EL (cell line): ENCODE measurements around the gene PLK2.

Experiments
- DNase-seq: peaks from one replicate; pipeline ENCODE4 v3.0.0-alpha.2; 2016

The PLK2 gene

DNA sequence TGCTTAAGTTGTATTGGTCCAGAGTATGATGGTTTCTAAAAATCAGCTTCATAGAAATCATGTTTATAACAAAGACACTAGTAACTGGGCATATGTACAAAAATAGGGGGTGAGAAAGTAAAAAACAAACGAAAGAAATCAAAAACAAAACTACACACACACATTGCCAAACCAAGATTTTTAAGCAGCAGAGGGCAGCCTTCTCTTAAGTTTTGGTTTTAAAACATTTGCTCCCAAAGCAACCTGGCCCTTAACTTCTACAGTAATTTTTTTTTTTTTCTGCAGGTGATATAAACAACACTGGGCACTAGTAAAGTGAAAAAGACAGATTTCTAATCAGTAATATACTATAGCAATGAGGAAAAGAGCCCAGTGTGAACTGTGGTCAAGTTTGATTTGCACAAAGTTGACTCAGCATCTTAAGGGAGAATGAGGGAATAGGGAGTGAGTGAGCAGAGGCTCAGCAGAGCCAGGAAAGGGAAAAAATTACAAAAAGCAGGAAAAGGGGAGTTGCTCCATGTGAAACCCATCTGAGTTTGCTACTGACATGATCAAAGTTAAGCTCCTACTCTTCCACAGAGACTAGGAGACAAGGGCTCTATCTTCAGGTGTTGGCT lies 18.0 kb upstream of the PLK2 start:
- no peak for DNase-seq

DNA sequence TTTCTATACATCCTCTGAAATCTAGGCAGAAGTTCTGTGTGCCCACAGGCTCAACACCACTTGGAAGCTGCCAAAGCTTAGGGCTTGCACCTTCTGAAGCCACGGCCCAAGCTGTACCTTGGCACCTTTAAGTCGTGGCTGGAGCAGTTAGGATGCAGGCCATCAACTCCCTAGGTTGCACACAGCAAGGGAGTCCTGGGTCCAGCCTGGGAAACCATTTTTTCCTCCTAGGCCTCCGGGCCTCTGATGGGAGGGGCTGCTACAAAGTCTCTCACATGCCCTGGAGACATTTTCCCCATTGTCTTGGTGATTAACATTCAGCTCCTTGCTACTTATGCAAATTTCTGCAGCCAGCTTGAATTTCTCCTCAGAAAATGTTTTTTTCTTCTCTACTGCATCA lies 15.5 kb upstream of the PLK2 start:
- no peak for DNase-seq

DNA sequence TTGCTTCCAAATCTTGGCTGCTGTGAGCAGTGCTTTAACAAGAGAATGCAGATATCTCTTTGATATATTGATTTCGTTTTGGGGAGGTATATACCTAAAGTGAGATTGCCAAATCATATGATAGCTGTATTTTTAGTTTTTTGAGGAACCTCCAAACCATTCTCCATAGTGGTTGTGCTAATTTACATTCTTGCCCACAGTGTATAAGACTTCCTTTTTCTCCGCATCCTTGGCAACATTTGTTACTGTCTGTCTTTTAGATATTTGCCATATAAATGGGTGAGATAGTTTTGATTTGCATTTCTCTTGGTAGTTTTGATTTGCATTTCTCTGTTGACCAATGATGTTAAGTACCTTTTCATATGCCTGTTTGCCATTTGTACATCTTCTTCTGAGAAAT lies 10.0 kb upstream of the PLK2 start:
- no peak for DNase-seq

DNA sequence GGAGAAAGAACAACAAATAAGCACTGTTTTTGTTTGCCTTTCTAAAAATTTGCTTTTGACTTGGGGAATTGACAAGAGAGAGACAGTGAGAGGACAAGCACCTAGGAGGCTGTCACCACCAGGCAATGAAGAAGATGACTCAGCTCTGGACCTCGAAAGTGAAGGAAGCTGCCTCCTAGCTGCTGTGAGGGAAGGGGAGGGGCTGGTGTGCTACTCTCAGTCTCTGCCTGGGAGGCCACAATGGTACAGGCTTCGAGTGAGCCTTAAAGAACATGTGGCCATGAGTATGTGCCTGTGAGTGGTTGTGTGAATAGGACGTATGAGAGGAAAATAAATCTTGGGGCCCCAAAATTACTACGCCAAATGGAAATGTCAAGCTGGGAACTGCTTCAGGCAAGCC lies 7.1 kb upstream of the PLK2 start:
- peak; percentile 66 for DNase-seq

DNA sequence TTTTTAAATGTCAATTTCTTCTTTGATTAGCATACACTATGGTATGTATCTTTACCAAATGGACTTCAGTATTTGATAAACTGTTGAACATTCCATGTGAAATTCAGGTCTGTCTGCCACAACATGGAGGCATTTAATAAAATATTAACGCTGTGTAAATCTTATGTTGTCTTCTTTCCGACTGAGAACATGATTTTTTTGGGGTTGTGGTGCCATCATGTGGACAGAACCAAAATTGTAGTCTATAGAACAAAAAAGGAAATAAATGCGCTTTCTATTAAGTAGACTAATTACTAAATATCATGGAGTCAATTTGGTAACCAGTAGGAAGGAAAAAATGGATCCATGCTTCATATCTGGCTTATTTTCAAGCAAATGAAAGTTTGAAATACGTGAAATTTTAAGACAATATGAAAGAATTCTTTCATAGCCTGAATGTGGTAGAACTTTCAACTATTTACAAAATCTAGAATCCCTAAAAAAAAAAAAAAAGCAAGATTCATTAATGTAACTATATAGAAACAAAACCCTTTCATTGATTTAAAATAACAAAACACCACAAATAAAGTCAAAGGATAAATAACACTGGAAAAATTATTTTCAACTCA lies 2.8 kb upstream of the PLK2 start:
- DNase-seq: peak; percentile 73

DNA sequence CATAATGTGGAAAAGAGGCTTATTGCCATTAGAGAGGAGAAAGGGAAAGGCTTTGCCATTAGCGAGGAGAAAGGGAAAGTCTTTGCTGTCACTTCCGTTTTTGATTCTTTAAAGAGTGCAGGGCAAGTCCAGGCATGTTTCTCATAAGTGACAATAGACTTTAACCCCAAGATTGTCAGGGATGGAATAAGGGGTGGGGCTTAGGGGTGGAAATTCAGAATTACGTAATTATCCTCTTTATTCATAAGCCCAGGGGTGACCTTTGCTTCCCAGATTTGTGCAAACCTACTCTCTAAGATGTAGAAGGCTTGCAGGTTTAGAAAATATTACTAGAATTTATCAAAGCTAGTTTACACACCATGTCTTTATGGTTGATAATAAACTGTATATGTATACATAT lies 2.3 kb upstream of the PLK2 start:
- DNase-seq: no peak

DNA sequence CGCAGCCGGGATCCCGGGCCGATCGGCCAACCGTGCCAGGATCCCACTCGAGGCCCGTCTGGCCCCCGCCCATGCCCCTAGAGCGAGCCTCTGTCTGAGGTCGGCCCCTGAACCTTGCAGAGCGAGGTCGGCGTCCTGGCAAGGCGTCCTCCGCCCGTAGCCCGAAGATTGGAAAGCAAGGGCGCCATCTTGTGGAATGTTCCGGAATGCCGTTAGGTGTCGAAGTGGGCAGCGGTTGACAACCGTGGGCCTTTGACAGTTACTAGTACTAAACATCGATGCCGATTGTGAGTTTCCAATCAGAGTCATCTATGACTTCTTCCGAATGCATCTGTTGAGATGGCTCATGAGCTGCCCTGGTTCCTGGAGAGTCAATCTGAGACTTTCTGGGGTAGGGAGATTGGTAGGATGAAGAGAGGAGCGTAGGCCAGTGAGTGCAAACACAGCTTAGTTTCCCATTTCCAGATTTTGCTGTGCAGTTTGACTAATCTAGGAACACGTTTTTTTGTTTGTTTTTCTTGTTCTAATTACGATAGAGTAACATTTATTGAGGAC lies 923 bp upstream of the PLK2 start:
- peak; percentile 88 for DNase-seq

DNA sequence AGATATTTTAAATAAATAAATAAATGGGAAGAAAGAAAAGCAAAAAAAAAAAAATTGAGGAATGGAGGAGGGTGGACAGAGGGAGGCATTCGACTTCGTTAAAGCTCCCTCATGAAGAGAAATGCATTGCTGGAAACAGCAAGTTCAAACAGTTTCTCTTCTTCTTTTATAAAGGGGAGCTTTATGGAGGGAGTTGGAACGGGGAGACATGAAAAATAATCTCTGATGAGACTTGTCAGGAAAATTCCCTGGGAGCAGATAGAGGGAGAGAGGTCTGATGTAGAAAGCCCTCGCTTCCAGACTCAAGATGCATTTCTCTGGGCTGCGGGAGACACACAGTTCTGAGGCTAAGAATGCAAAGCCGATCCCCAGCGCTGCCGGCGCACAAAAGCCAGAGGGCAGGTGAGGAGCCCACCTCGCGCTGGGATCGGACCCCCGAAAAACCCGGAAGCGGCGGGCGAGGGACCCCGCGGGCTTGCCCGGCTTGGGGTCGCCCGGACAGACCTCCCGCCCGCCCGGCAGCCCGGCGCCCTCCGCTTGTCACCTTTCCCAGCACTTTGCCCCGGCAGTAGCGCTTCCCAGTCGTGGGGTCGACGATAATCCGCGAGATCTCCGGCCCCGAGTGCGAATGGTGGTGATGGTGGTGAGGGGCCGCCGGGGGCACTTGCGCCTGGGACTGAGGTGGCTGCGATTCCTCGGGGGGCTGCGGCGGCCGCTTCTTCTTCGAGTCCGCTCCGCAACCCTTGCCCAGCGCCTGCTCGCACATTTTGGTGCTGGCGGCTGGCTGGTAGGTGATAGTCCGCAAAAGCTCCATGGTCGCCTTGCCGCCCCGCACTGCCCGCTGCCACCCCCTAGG lies 512 bp downstream of the PLK2 start:
- no peak for DNase-seq

DNA sequence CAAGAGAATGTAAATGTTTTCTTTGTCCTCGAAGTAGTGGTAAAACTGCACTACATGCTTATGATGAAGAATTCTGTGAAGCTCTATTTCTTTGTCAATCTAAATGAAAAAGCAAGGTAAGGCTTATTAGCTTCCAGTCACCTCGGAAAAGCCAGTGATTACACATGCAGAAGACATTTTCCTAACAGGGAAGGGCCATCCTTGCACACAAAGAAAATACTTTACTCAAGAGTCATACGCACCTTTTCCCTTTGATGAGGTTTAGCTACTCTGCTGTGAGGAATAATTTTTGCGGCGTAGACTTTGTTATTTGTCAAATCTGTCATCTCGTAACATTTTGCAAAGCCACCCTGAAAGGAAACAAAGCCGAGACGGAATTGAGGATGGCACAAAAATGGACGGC lies 1.1 kb downstream of the PLK2 start:
- no peak for DNase-seq

DNA sequence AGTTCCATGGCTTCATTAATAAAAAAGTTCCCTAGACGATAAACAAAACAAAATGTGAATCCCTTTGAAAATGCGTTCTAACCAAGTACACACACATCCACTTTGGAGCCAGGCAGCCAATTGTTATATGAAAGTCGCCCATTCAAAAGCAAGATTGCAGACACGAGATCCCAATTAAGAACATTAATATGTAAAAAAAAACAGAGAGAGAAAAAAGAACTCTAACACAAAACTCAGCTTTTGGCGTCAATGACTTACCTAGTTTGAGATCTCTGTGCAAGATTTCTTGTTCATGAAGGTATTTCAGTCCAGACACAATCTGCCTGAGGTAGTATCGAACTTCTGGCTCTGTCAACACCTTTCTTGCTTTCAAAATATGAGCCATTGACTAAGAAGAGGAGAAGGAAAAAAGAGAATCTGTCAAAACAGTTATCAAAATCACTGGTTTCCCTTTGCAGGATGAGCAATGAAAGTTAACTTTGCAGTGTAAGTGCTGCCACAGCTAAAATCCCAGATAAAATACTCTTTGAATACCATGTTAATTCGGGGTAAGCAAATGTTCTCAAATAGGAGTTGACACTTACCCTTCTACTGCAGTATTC lies 1.6 kb downstream of the PLK2 start:
- DNase-seq: no peak

DNA sequence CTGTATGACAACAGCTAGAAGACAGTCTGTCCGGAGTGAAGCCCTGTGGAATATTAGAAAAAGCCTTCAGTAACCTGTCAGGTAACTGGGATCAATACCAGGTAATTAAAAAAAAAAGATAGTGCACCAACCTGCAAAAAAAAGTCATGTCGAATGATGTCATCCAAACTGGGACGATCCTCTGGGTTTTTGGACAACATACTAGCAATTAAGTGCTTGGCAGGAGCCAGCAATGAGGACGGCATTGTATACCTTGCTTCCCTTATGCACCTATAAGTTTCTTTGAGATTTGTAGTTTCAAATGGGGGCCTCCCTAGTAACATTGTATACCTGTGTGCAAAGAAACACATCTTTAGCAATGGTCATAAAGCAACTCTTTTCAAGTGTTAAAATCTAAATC lies 2.8 kb downstream of the PLK2 start:
- DNase-seq: no peak

DNA sequence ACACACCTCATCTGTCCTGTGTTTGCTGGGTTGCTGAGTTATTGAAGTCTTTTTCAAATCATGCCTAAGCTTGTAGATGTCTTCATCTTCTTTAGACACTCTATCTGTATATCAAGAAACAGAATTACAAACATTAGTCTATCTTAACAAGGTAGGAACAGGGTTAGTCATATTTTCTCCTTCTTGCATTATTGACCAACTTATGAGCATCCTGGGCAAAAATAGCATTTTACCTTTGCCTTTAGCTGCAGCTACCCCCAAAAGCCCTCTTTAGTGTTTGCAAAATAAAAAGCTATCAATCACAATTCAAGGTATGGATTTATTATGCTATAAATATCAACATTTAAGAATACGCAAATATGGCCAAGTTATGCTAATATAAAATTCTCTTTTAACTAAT lies 3.4 kb downstream of the PLK2 start:
- DNase-seq: no peak

DNA sequence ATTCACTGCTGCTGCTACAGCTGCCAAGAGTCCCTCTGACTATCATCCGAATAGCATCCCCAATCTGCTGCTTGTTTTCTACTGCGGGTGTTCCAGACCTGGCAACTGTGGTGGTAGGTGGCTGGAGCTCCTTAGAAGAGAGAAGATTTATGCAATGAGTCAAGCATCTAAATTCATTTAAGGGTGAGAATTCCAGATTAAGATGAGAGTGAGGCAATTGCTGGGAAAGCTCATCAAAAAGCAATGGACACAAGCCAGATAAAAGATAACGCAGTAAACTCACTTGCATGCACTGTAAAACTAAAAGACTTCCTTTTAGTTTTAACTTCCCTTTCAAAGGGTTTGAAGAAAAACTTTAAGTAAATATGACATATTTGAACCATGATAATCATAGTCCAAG lies 3.9 kb downstream of the PLK2 start:
- DNase-seq: no peak

DNA sequence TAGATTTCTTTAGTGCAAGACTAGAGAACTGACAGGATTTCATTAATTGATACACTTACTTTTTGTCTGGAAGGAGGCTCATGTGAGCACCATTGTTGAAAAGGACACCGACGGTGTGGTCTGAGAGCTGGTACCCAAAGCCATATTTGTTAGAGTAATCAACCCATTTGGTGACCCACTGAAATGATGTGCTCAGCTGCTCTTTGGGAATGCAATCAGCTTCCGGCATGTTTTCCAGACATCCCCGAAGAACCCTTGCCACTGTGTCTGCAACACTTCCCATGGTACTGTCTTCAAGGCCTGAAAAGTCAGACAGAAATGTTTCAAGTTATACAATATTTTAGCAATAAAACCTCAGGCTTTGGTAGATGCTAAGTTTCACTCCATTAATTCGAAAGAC lies 4.4 kb downstream of the PLK2 start:
- DNase-seq: no peak

DNA sequence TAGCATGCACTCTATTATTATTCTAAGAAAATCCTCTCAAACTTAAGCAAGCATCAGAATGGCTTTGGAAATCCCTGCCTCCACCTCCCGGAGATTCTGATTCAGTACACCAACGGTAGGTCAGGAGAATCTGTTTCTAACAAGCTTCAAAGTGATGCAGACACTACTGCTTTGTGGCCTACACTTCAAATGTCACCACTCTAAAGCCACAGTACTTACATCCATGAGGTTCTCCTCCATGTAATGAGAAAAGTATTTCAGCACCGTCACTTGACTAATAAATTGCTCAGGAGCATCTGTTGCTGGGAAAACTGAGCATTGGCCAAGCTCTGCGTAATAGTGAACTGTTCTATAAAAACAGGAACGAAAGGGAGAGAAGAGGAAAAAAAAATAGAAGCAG lies 4.8 kb downstream of the PLK2 start:
- peak; percentile 51 for DNase-seq

DNA sequence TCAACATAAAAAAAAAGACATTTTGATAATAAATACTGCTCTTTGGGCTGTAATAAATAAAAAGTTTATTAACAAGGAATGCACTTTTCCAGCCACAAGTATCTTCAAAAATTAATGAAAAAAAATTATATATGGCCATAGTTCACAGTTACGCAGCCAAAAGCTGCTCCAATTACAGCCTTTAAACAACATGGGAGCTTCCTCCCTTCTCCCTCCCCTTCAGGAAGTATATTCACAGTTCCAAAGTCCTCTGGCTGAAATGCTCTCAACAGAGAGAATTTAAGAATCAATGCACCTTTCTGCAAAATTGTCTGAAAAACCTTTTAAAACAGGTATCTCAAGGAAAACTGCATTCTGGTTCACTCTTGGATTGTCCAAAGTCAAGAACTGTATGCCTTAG lies 5.9 kb downstream of the PLK2 start:
- DNase-seq: no peak

DNA sequence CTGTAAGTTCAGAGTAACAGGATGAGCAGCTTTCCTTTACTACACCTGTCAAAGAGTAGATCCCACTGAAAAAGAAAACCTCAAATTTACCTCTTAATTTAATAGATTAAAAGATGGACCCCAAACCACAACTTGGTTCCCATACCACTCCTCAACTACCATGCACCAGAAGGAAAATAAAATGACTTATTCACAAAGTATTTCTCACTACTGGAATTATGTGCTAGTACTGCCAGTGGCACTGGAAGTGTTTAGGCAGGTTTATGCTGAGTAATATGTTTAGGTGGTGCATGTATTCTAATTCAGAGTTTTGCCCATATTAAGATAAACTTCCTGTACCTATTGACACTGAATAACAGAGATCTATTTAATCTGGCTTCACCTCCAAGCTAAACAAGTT lies 6.6 kb downstream of the PLK2 start:
- DNase-seq: no peak

DNA sequence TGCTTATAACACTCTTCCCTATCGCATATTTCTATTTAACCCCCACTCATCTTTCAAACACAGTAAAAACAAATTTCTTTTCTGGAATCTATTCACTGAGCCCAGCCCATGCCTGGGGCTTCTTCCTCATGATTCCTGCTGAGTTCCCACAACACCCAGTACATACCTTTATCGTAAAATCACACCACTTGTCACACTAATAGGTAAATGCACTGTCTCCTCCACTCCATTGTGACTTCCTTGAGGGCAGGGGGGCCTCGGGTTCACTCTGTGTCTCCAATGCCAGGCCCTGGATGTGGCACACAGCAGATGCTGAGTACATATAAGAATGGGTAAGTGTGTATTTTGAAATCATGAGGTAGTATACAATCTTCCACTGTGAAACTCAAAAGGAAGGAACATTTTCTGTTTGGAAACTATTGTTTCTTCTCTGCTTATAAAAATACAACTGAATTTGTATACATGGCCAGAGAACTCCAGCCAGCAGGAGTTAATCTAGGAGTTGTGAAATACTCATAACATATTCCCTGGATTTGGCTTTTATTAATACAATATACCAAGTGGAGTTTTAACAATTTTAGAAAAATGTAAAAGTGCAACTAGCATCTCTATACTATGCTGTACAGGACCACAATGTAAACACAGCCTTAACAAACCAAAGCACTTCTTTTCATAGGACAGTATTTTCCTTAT lies 7.2 kb downstream of the PLK2 start:
- DNase-seq: no peak

DNA sequence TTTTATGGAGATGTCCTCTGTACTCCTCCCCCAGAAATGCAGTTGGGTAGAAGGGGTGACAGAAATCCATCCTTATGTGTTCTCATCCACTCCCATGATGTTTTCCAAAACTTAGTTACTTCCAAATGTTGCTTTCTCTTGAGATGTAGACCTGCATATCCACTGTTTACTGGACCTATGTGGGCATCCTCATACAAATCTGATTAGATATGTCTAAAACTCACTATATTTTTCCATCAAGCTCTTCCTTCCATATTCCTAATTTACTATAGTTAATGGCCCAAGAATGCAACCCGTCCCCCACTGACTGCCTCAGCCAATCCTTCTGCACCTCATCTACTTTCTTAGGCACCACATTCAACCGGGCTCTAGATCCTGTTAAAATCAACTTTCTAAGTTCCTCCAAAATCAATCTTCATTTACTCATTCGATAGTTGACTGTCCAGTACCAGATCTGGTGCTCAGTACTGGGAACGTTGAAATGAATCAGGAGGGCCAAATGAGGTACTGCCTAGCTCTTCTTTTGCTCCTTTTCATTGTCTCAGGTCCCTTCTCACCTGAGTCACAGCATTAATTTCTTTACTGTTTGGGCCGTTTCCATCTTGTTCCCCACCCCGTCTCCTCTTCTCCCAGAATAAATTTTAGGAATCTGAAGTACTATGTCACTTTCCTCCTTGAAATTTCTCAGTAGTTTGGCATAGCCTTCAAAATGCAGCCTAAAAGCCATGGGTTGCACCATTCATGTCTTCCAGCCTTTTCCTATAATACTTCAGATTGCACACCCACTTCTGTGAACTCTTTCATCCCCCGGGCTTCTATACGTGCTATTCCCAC lies 7.9 kb downstream of the PLK2 start:
- no peak for DNase-seq

DNA sequence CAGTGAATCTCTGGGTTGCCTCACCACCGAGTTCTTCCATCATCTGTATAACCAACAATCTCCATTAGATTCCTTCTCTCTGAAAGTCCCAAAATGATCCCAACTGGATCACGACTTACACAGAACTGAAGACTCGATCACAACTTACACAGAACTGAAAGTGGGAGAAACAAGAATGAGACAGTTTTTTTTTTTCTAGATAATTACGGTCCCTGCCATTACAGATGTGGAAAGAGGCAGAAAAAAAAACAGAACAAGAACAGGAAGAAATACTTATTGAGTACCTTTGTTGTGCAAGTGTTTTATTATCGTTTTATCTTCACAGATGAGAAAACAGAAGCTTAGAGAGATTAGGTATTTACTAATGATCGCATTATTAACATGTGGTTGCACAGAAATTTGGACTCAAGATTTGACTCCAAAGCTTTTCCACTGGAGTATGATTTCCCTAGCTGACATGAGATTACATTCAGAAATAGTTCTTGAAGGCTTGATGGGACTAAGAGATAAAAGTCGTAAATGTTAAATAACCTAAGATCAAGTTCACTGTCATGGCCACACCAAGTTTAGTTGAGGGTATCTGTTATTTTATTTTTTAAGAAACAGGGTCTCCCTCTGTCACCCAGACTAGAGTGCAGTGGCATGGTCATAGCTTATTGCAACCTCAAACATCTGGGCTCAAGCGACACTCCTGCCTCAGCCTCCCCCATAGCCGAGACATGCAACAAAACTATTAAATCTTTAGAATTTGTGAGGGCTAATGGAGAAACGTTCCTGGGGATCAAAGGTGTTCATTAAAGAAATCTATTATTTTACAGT lies 8.9 kb downstream of the PLK2 start:
- no peak for DNase-seq

DNA sequence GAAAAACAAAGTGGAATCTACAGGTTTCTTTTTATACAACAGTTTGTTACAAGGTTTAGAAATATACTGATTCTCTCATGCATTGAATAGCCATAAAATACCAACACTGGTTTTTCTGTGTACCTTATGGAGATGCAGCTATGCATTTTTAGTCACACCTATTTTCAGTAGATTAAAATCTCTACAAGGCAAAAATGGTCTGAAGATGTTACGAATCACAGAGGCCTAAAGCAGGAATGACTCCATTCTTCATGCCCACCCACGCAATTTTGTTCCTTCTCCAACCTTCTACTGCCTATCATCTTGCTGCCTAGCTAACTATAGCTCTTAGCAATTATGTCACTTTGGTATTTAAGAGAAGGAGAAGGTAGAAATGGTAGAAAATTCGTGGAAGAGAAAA lies 9.9 kb downstream of the PLK2 start:
- DNase-seq: no peak
